ENCODE measurements around the gene SLA2.
"Not testable (repeated sequence)": the region's sequence is repeated elsewhere in the genome, so short reads cannot be mapped to it uniquely, and the experiment has no call there.

SLA2 gene

GRCh38 chr20:36645353-36645752 lies 643 bp downstream of the SLA2 start:
- DNase-seq (ENCODE audit: low spot score) = no peak

DNA sequence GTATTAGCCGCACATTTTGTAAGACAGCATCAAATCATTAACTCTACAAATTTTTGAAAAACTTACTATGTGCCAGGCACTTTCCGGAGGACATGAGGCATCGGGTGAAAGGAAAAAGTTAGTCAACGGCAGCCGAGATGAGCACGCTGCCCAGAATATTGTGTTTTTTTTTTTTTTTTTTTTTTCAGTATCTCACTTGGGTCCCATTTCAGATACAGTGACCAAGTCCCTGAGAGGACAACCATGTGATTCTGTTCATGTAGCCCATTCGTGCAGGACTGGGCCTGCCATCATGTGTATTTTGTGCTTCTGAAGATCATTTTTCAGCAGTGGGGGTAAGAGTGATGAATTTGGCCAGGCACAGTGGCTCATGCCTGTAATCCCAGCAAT lies 1.3 kb downstream of the SLA2 start:
- no peak for DNase-seq (ENCODE audit: low spot score)

GRCh38 chr20:36644032-36644705 lies 1.8 kb downstream of the SLA2 start:
- no peak for DNase-seq (ENCODE audit: low spot score)

DNA sequence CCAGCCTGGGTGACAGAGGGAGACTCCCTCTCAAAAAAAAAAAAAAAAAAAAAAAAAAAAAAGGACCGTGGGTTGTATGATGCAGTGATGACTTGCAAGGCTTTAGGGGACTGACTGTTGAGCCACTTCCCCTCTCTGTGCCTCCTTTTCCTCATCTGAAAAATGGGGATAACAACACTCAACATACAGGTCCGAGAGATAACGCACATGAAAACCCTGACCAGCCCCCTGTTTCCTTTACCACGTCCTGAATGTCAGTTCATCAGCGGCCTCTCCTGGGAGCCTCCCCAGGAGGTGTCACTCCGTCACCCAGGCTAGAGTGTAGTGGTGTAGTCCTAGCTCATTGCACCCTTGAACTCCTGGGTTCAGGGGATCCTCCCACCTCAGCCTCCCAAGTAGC lies 3.9 kb downstream of the SLA2 start:
- DNase-seq (ENCODE audit: low spot score) = no peak

- DNase-seq (ENCODE audit: low spot score) = no peak
Measured at GRCh38 chr20:36641506-36641843, 4.5 kb downstream of the SLA2 start.

GRCh38 chr20:36638876-36639400 lies 7.1 kb downstream of the SLA2 start:
- DNase-seq (ENCODE audit: low spot score) = not testable (repeated sequence)

DNA sequence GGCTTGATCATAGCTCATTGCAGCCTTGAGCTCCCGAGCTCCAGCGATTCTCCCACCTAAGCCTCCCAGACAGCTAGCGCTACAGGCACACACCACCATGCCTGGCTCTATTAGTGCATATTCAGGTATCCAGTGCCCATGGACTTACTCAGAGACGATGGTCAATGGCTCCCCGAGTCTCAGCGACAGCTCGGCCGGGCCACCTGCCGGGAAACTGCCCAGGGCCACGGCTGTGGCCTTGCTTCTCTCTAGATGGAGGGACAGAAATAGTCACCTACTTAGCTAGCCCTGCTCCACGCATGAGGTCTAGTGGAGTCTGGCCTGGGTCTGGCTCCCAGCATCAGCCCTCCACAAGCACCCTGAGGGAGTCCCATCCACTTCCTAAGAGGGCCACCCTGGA lies 11.7 kb downstream of the SLA2 start:
- no peak for DNase-seq (ENCODE audit: low spot score)

- no peak for DNase-seq (ENCODE audit: low spot score)
Measured at GRCh38 chr20:36633285-36633772, 12.7 kb downstream of the SLA2 start.

DNA sequence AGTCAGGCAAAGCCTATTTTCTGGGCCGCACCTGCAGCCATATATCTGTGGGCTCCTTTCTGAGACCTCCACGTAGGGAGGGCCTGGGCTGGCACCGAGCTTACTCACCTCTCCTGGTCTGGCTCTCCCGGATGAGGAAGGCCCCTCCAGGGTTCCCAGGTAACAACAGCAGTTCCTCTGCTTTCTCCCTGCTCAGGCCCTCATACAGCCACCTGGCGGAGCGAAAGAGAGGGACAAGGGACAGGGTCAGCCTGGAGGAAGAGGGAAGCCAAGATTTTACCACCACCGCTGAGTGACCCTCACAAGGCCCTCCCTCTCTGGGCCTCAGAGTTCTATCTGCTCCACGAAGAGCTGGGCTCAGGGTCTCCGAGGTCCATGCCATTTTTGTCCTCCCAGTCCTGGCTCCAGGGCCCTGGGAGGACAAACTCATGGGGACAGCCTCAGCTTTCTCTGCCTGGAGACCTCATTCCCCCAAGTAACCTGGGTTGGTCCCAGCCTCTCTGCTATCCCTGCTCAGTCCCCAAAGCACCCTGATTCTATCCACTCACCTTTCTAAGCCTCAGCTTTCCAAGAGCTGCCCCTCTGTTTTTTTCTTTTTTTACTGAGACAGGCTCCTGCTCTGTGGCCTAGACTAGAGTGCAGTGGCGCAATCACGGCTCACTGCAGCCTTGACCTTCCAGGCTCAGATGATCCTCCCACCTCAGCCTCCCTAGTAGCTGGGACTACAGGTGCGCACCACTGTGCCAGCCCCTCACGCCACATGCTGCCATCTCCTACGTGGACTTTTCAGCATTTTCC lies 13.3 kb downstream of the SLA2 start:
- DNase-seq (ENCODE audit: low spot score) = no peak

GRCh38 chr20:36632147-36632486 lies 13.9 kb downstream of the SLA2 start:
- DNase-seq (ENCODE audit: low spot score) = no peak

DNA sequence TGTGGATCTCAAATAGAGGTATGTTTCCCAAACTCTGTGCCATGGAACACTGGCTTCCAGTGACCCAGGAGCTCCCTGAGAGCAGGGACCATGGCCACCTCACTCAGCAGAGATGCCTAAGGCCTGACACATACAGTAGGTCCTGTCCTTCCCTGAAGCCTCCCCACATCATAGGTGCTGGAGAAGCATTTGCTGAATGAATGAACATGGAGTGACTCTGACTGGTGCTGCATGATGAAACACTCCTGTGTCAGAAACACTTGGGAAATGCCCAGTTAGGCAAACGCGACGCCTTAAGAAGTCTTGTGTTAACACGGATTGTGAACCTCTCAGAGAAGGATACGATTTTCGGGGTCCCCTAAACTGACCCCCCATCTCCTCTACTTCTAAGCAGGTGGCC lies 14.3 kb downstream of the SLA2 start:
- DNase-seq (ENCODE audit: low spot score) = no peak

DNA sequence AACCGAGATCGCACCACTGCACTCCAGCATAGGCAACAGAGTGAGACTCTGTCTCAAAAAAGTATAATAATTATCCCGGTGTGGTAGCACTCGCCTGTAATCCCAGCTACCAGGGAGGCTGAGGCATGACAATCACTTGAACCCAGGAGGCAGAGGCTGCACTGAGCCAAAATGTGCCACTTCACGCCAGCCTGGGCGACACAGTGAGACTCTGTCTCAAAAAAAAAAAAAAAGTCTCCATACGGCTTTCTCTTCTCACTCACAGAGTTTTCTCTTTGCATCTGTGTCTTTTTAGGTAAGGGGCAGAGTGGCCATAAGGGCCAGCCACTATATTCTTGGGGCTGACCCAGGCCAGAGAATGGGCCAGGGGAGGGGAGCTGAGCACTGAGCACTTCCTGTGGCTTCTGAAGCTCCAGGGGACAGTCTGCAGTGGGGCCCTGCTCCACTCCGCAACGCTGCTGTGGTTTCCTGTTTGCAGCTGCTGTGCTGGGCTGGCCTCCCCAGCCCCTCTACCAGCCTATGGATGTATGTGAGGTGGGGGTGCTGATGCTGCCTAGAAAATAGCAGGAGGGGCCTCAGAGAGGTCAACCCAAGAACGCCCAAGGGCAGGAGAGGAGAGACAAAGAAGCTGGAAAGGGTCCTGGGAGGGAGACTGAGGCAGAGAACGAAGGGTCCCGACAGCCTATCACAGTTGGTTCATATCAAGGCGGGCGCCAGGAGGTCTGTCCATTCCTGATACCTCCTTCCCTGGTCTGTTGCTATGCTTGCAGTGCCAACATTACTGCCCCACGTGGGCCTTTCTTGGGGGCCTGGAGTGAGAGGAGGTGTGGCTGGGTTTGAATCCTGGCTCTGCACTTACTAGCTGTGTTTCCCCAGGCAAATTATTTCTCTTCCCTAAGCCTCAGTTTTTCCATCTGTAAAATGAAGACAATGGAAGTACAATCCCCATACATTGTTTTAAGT lies 16.0 kb downstream of the SLA2 start:
- DNase-seq (ENCODE audit: low spot score) = no peak

GRCh38 chr20:36628076-36628475 lies 17.9 kb downstream of the SLA2 start:
- no peak for DNase-seq (ENCODE audit: low spot score)

GRCh38 chr20:36624944-36625324 lies 21.1 kb downstream of the SLA2 start:
- DNase-seq (ENCODE audit: low spot score) = no peak

DNA sequence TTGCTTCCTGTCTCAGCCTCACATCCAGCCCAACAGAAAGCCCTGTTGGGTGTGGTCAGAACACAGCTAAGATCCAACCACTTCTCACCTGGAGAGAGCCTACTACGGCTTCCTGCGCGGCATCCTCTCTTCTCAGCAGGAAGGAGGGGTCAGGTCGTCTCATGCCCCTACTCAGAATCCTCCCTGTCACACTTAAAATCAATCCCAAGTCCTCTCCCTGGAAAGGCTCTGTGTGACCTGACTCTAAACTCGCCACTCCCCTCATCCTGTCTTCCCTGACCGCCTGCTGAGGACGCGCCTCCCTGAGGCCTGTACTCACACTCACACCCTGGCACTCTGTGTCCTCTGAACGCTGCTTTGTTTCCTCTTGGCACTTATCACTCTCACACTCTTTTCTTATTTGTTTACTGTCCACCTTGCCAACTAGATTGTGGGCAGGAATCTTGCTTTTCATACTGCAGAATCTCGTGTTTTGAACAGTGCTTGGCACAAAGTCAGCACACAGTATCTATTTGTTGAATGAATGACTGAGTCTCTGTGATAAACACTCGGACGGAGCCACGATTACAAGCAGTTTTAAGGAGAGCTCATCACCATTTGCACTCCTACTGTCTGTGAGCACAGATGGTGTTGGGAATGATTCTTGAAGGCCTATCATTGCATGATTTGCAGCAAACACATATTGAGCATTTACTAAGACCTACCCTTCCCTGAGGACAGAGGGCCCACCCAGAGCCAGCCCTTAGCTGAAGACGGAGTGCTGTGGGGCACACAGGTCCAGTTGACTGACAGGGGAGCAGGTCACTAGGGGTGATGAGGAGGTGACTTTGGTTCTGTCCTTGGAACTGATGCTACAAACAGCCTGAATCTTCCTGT lies 21.7 kb downstream of the SLA2 start:
- no peak for DNase-seq (ENCODE audit: low spot score)

DNA sequence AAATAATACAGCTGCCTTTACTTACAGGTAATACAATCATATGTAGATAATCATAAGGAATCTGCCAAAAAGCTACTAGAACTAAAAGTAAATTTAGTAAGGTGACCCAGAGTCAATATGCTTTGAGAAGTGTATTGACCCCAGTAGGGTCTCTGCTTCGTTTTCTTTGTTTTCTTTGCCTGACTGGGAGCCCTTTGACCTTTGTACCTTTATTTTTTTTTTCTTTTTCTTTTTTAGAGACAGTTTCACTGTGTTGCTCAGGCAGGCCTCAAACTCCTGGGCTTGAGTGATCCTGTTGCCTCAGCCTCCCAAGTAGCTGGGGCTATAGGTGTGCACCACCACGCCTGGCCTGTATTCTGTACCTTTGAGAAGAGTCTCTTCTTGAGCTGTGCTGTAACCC lies 22.6 kb downstream of the SLA2 start:
- no peak for DNase-seq (ENCODE audit: low spot score)

- DNase-seq (ENCODE audit: low spot score) = no peak
Measured at GRCh38 chr20:36620917-36621316, 25.1 kb downstream of the SLA2 start.

DNA sequence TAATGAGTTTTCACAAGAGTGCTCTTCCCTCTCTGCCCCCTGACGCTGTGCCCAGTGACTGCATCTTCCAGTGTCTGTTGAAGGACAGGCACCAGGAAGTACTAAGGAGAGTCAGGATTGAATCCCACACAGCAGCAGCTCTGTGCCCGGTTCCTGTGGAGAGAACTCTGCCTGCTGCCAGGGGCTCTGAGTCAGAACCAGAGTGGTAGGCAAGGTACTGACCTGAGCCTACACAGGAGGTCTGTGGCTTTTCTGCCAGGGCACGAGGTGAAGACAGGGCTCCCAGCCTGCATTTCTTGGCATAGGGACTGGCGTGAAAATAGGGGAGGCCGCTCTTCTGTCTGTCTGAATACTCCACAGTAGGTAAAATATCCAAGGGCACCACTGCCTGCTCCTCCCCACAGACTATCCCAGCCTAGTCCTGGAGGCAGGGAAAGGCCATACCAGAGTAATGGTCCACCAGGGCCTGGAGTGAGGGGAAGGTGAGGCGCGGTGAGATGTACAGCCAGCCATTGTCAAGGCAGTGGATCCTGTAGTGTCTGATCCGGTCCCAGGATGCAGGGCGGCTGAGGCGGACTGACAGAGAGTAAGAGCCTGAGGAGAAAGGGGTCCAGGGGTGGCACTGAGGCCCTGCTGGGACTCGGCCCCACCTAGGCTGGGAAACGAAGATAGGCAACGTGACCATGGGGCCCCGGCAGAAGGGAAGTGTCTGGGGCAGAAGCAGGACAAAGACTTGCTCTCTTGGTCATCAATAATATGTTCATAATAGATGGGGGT lies 31.0 kb downstream of the SLA2 start:
- no peak for DNase-seq (ENCODE audit: low spot score)

- no peak for DNase-seq (ENCODE audit: low spot score)
Measured at GRCh38 chr20:36613974-36614373, 32.0 kb downstream of the SLA2 start.

DNA sequence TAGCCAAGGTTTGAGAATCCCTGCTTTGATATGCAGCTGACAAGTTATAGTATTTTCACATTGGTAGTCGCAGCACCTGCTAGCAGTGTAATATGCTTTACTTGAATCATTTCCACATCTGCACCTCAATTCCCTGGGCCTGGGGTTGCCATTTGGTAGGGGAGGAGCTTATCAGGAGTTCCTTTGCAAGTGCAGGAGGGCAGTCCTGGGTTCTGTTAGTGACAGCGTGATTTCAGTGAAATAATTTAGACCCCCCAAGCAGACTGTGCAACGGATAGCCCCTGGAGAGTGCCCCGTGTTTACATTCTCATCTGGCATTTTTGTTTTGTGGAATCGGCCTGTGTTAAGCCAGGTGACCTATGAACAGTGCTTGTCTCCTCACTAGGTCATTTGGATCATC lies 34.4 kb downstream of the SLA2 start:
- DNase-seq (ENCODE audit: low spot score) = no peak

DNA sequence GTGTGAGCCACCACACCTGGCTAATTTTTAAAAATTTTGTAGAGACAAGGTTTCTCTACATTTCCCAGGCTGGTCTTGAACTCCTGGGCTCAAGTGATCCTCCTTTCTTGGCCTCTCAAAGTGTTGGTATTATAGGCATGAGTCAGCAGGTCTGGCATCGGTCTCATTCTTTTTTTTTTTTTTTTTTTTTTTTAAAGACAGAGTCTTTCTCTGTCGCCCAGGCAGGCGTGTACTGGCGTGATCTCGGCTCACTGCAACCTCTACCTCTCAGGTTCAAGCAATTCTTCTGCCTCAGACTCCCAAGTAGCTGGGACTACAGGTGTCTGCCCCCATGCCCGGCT lies 37.6 kb downstream of the SLA2 start:
- not testable (repeated sequence) for DNase-seq (ENCODE audit: low spot score)
